ENCODE measurements around the gene SPACA5.
"Not testable (repeated sequence)": the region's sequence is repeated elsewhere in the genome, so short reads cannot be mapped to it uniquely, and the experiment has no call there.

SPACA5 gene

DNA sequence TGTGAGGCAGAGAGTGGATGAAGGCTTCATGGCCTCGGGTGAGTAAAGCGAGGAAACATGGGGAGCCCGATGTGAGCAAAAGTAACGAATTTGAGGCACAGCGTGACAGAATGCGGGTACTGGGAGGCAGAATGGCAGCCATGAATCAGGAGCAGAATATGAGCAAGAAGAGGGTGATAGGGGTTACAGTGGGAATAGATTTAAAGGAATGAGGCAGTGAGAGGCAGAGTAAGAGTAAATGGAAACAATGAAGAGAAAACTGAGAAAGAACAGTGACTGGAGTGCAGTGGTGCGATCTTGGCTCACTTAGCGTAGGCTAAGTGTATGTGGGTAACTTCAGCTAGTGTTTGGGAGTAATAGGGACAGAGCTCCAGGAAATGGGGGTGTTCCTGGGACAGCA, at the start of gene SPACA5:
Gene SPACA5 (plus strand): TSS at position 301 of the 400 bp plus-strand sequence. CDS start 815 bp downstream, outside the sequence.
- FAIRE-seq; DNase-seq (ENCODE audit: insufficient read length, low spot score): not testable (repeated sequence)

DNA sequence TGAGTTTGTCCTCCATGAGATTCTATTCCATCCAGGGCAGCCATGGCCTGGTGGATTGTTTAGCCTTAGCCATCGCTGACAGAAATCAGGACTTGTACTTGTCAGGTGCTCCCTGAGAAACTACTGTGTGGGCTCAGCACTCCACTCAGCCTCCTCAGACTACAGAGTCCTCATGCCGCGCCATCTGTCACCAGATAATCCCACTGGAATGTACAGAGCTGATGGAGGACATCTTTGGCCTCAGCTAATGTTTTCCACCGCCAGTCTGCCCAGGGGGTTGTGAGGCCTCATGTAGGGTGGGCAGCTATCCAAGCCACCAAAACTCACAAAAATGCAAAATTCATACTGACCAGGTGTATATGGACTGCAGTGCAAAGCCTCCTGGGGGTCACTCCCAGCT, 48.6 kb upstream of the SPACA5 start:
- DNase-seq (ENCODE audit: insufficient read length, low spot score); FAIRE-seq: not testable (repeated sequence)

DNA sequence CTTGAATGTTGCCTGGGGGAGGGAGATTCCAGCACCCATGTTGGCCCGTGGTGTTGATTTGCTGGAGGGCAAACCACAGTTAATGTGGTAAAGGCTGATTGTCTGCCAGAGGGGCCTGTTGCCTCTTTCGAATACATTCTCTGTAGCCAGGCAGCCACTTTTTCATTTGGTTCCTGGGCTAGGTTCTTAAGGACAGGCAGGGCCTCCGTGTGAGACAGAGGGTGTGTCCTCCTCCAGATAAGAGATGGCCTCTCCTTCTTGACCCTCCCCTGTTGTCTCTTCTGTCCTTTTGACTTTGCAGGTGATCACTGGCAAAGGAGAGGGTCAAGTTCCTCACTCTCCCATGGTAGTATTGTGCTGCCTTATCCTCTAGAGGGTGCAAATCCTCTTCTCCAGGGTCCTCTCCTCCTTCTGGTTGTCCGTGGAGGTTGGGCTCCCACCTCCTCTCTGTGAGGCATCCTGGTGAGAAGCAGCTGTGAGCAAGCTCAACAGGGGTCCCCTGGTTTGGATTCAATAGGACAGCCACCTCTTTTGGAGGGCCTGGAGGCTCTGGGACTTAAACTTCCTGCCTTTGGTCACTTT, 47.9 kb upstream of the SPACA5 start:
- DNase-seq (ENCODE audit: insufficient read length, low spot score) (no peak), FAIRE-seq (no peak)
- TF ChIP-seq POLR2A (IDR thresholded peaks at IDR 0.05; ENCODE audit: low read depth, low read length): no peak

GRCh38 chrX:47960406-47960805, 46.4 kb upstream of the SPACA5 start:
- FAIRE-seq: no peak
- DNase-seq (ENCODE audit: insufficient read length, low spot score): no peak
- TF ChIP-seq POLR2A (IDR thresholded peaks at IDR 0.05; ENCODE audit: low read depth, low read length): no peak

DNA sequence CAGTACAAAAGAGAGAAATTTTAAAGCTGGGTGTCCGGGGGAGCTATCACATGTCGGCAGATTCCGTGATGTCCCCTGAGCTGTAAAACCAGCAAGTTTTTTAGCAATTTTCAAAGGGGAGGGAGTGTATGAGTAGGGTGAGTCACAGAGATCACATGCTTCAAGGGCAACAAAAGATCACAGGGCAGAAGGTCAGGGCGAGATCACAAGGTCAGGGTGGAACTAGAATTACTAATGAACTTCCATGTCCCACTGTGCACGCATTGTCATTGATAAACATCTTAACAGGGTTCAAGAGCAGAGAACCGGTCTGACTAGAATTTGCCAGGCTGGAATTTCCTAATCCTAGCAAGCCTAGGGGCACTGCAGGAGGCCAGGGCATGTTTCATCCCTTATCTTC, 45.0 kb upstream of the SPACA5 start:
- DNase-seq (ENCODE audit: insufficient read length, low spot score); FAIRE-seq: not testable (repeated sequence)

- not testable (repeated sequence) for DNase-seq (ENCODE audit: insufficient read length, low spot score); FAIRE-seq
Observed at GRCh38 chrX:47965526-47965925, 41.3 kb upstream of the SPACA5 start.

DNA sequence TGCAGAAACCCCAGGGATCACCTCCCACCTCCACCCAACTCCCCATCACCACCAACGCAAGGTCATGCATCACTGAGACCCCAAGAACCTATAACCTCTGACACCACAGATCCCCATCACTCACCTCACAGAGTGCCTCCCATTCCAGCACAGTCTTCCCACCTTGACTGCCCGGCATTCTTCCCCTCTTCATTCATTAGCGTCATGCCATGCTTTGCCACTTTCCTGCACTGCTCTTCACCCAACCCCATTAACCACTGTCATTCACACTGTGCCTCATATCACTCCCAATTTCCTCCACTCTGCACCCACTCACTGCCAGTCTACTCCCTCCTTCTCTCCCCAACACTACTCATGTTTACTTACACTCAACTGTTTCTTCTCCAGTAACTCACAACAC, 33.6 kb upstream of the SPACA5 start:
- no peak for TF ChIP-seq POLR2A (IDR thresholded peaks at IDR 0.05; ENCODE audit: low read depth, low read length)
- DNase-seq (ENCODE audit: insufficient read length, low spot score): no peak
- no peak for FAIRE-seq

DNA sequence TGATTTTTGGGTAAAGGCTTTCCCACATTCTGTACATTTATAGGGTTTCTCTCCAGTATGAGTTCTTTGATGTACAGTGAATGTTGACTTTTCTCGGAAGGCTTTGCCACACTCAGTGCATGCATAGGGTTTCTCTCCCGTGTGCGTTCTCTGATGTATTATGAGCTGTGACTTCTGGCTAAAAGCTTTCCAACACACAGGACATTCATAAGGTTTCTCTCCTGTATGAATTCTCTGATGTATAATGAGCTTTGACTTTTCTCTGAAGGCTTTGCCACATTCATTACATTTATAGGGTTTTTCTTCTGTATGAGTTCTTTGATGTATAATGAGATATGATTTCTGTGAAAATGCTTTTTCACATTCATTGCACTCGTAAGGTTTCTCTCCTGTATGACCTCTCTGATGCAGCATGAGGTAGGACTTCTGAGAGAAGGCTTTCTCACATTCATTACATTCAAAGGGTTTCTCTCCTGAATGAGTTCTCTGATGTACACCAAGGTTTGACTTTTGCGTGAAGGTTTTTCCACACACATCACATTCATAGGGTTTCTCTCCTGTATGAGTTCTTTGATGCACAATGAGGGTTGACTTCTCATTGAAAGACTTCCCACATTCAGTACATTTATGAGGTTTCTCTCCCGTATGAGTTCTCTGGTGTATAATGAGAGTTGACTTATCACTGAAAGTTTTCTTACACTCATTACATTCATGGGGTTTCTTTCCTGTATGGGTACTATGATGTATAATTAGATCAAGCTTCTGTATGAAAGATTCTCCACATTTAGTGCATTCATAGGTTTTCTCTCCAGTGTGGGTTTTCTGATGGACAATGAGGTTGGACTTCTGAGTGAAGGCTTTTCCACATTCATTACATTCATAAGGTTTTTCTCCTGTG, 30.3 kb upstream of the SPACA5 start:
- no peak for TF ChIP-seq POLR2A (IDR thresholded peaks at IDR 0.05; ENCODE audit: low read depth, low read length)
- FAIRE-seq: no peak
- no peak for DNase-seq (ENCODE audit: insufficient read length, low spot score)

GRCh38 chrX:47991263-47992094, 15.3 kb upstream of the SPACA5 start:
- DNase-seq (ENCODE audit: insufficient read length, low spot score) (no peak), FAIRE-seq (no peak)
- TF ChIP-seq POLR2A (IDR thresholded peaks at IDR 0.05; ENCODE audit: low read depth, low read length): no peak

GRCh38 chrX:47992095-47992380, 14.8 kb upstream of the SPACA5 start:
- no peak for FAIRE-seq
- TF ChIP-seq POLR2A (IDR thresholded peaks at IDR 0.05; ENCODE audit: low read depth, low read length): no peak

DNA sequence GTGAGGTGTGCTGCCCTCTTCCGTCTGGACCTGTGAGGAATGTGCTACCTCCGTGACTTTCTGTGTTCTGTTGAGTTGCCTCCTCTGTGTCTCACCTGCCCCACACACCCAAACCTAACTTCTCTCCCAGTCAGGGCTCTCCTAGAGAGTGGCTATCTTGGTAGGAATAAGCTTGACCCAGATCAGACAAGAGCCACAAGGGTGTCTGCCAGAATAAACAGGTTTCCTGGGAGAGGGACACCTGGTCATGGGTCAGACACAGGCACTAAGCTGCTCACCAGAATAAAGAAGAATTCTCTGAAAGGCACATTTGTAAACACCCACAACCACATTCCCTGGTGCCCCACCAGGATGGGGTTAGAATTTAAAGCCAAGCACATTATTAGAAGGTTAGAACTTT, 14.1 kb upstream of the SPACA5 start:
- no peak for TF ChIP-seq POLR2A (IDR thresholded peaks at IDR 0.05; ENCODE audit: low read depth, low read length)
- DNase-seq (ENCODE audit: insufficient read length, low spot score) (no peak), FAIRE-seq (no peak)

More at GRCh38 chrX:47992095-47992380, 14.8 kb upstream of the SPACA5 start:
- no peak for DNase-seq (ENCODE audit: insufficient read length, low spot score)

DNA sequence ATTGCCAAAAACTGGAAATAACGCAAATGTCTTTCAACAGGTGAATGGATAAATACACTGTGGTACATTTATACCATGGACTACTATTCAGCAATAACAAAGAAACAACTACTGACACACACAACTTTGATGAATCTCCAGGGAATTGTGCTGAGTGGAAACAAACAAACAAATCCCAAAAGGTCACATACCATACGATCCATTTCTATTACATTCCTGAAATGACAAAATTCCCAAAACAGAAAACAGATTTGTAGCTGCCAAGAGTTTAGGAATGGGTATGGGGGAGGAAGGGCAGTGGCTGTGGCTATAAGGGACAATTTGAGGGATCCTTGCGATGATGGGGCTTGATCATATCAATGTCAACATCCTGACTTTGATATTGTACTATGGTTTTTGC, 5.5 kb upstream of the SPACA5 start:
- no peak for TF ChIP-seq POLR2A (IDR thresholded peaks at IDR 0.05; ENCODE audit: low read depth, low read length)
- DNase-seq (ENCODE audit: insufficient read length, low spot score) (no peak), FAIRE-seq (no peak)

DNA sequence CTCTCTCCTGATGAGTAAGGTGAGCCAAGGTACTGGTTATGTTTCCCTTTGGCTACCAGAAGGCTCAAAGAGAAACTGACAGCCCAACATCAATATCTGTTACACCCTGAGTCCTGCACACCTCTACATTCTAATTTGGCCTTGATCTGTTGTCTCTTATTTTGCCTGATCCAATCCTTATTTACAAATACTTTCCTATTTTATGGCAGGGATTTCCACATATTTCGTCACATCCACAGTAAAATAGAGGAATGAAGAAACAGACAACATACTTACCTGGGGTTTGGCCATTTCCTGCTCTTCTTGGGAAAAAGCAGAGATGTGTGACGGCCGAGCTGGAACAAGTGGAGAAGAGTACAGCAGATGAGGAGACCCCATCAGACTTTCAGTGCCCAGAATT, 4.5 kb upstream of the SPACA5 start:
- DNase-seq (ENCODE audit: insufficient read length, low spot score) (no peak), FAIRE-seq (no peak)
- no peak for TF ChIP-seq POLR2A (IDR thresholded peaks at IDR 0.05; ENCODE audit: low read depth, low read length)

- no peak for TF ChIP-seq POLR2A (IDR thresholded peaks at IDR 0.05; ENCODE audit: low read depth, low read length)
- FAIRE-seq: no peak
- no peak for DNase-seq (ENCODE audit: insufficient read length, low spot score)
Observed at GRCh38 chrX:48002929-48003328, 3.9 kb upstream of the SPACA5 start.

DNA sequence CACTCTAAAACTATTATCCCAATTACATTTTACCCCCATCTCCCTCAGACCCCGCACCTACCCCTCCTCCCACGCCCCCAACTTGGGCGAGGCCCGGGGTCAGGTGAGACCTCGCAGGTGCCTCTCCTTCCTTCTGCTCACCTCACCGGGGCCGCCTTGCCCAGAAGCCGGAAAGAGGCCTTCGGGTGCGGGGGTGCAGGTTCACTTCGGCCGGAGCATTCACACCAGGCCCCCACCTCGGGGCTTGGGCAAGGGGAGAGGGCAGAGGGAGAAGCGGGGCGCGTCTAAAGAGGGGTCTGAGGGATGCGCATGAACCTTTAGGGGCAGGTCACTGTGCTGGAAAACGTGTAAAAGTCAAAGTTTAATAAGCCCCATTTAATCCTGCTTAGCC, 3.4 kb upstream of the SPACA5 start:
- DNase-seq (ENCODE audit: insufficient read length, low spot score) (no peak), FAIRE-seq (no peak)
- no peak for TF ChIP-seq POLR2A (IDR thresholded peaks at IDR 0.05; ENCODE audit: low read depth, low read length)
